ENCODE results near the gene OPN1SW. TPM values are rescaled to one million over a fixed set of nuclear protein-coding genes. Genes with fewer than 3 reads are reported as not detected.

The OPN1SW gene, protein sequence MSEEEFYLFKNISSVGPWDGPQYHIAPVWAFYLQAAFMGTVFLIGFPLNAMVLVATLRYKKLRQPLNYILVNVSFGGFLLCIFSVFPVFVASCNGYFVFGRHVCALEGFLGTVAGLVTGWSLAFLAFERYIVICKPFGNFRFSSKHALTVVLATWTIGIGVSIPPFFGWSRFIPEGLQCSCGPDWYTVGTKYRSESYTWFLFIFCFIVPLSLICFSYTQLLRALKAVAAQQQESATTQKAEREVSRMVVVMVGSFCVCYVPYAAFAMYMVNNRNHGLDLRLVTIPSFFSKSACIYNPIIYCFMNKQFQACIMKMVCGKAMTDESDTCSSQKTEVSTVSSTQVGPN
- not detected for total RNA-seq

DNA sequence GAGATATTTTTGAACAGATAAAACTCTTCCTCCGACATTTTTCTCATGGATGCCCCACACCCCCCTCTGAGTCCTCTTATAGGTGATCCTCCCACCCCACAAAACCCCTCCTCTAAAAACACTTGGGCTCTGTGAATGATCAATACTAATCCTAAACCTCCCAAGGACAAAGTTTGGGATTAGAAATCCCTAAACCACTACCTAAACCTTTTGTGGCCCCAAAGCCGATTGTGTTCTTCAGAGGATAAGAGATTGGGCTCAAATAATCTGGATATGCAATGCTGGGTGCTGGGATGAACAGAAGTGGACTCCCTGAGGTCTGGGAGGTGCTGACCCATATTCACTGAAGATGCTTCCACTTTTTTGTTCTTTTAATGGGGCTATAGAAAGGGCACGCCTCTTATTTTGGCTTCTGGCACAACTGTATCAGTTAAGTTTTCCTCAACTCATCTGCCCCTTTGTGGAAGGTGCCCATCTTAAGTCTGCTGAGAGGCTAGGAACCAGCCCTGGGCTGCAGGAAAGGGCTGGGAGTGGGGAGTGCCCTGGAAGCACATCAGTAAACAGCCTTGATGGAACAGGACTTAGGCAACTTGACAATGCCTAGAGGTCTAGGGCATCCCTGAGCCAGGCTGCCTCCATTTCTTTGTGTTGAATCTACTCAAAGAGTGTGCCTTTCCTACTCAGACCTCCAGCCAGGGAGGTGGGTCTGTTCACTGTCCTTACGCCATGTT, at the start of gene OPN1SW:
Gene OPN1SW, minus strand, starts transcription at position 51 of the 731 bp plus-strand sequence. Its CDS starts 13 bp downstream, at position 38.
- Histone ChIP-seq H3K4me3 (no peak within 1 kb of the TSS), H3K27me3 (no peaks in the 10 kb centered on the region), H3K36me3 (no peaks in the 10 kb centered on the region), H3K9ac (ENCODE audit: low read depth in 2 of 2, low read length in 2 of 2) (no peak within 1 kb of the TSS), H3K4me1 (no peaks in the 10 kb centered on the region), H3K27ac (no peak within 1 kb of the TSS), H3K9me3 (no peaks in the 10 kb centered on the region)
- TF ChIP-seq, protein P1, sequence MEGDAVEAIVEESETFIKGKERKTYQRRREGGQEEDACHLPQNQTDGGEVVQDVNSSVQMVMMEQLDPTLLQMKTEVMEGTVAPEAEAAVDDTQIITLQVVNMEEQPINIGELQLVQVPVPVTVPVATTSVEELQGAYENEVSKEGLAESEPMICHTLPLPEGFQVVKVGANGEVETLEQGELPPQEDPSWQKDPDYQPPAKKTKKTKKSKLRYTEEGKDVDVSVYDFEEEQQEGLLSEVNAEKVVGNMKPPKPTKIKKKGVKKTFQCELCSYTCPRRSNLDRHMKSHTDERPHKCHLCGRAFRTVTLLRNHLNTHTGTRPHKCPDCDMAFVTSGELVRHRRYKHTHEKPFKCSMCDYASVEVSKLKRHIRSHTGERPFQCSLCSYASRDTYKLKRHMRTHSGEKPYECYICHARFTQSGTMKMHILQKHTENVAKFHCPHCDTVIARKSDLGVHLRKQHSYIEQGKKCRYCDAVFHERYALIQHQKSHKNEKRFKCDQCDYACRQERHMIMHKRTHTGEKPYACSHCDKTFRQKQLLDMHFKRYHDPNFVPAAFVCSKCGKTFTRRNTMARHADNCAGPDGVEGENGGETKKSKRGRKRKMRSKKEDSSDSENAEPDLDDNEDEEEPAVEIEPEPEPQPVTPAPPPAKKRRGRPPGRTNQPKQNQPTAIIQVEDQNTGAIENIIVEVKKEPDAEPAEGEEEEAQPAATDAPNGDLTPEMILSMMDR (IDR thresholded peaks at IDR 0.05) = no peak
- no peak for DNase-seq
- intact Hi-C loops (cut with DNase I) = no loop called here

DNA sequence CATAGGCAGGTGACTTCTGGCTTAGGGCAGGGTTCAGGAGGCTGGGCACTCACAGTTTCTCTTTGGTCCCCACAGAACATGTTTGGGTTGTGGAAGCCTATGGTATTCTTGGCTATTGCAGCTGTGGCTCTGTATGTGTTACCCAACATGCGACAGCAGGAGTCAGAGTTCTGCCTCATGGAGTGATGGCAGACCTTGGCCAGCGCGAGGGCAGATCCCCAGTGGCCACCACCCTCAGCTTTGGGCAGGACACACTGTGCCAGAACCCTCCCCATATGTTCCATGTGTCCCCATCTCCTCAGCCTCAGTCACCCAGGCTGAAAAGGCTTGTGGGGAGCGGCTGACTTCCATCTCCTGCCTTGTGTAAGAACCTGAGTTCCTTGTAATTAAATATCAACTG, 46.1 kb upstream of the OPN1SW start:
- DNase-seq = no peak
- intact Hi-C loops (cut with DNase I) = no loop called here
- TF ChIP-seq, protein P1 (IDR thresholded peaks at IDR 0.05) = no peak
- peaks cover 5% of the 10 kb centered on the region for H3K27me3 ChIP-seq
- H3K4me3 ChIP-seq = no peak overlapping the region
- H3K9ac ChIP-seq (ENCODE audit: low read depth in 2 of 2, low read length in 2 of 2) = no peak overlapping the region
- no peaks in the 10 kb centered on the region for H3K9me3 ChIP-seq
- no peaks in the 10 kb centered on the region for H3K4me1 ChIP-seq
- H3K27ac ChIP-seq = no peak overlapping the region
- no peaks in the 10 kb centered on the region for H3K36me3 ChIP-seq

DNA sequence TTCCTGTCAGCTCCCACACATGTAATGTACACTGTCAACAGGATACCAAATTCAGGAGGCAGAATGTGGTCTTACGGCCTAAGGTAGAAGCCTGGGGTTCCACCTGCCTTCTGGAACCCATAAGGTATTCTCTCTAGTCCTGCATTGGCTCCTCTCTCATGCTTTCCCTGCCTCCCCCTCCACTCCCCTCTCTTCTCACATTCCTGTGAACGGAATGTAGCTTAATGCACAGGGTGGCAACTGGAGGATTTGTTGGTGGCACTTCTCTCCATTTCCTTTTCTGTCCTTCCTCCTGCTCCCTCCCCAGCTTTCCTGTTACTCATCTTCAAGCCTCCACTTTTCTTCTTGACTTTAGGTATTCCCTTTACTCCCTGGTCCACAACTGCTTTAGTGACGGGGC, 43.1 kb upstream of the OPN1SW start:
- intact Hi-C loops (cut with DNase I) = no loop called here
- H3K36me3 ChIP-seq = no peaks in the 10 kb centered on the region

DNA sequence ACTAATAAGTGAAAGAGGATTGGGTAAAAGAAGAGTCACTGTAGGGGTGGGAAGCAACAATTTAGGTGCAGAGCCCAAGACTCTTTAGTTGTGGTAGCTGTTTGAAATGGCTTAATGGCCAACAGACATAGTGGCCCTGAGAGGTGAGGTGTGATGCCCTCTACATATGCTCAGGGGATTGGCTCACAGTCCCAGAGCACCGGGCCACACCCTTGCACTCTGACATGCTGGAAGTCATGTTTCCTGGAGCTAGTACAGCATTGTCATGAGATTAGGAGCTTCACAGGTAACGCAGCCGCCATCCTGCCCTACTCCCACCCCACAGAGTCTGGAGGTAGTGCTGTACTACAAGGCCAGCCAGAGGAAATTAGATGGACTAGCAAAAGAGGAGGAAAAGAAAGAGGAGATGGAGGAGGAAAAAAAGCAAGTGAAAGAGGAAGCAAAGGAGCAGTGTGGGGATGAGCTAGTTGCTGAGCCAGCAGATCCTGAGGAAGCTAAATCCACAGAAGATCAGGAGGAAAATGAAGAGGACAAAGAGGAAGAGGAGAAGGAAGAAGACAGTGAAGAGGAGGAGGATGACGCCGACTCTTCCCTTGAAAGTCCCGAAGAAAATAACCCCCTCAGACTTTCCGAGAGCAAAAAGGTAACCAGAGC, 39.8 kb upstream of the OPN1SW start:
- no peak for DNase-seq

More for the DNA sequence above, 43.1 kb upstream of the OPN1SW start:
- peaks cover 5% of the 10 kb centered on the region for H3K27me3 ChIP-seq
- no peaks in the 10 kb centered on the region for H3K9me3 ChIP-seq
- no peak overlapping the region for H3K4me3 ChIP-seq
- DNase-seq = no peak
- no peak overlapping the region for H3K9ac ChIP-seq (ENCODE audit: low read depth in 2 of 2, low read length in 2 of 2)
- no peak overlapping the region for H3K27ac ChIP-seq
- no peaks in the 10 kb centered on the region for H3K4me1 ChIP-seq
- TF ChIP-seq, protein P1 (IDR thresholded peaks at IDR 0.05) = no peak

DNA sequence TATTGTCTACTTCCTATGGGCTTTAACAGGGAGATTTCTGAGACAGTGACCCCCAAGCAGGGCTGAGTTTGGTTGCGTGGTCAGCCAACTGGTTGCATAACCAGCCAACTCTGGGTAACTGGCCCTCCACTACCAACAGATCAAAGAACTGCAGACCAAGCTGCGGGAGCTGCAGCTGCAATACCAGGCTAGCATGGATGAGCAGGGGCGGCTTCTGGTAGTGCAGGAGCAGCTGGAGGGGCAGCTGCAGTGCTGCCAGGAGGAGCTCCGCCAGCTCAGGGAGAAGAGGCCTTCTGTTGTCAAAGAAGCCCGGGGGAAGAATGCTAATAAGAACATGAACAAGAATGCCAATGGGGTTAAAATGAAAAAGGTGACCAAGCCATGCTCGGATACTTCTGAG, 38.9 kb upstream of the OPN1SW start:
- no peaks in the 10 kb centered on the region for H3K4me1 ChIP-seq
- intact Hi-C loops (cut with DNase I) = no loop called here
- no peak overlapping the region for H3K27ac ChIP-seq
- no peak for DNase-seq
- H3K36me3 ChIP-seq = no peaks in the 10 kb centered on the region
- no peak overlapping the region for H3K4me3 ChIP-seq
- H3K9me3 ChIP-seq = no peaks in the 10 kb centered on the region
- no peak overlapping the region for H3K9ac ChIP-seq (ENCODE audit: low read depth in 2 of 2, low read length in 2 of 2)
- H3K27me3 ChIP-seq = no peaks in the 10 kb centered on the region
- TF ChIP-seq, protein P1 (IDR thresholded peaks at IDR 0.05) = no peak

More for the DNA sequence above, 39.8 kb upstream of the OPN1SW start:
- intact Hi-C loops (cut with DNase I) = no loop called here
- no peak overlapping the region for H3K27ac ChIP-seq
- H3K4me3 ChIP-seq = no peak overlapping the region
- H3K9ac ChIP-seq (ENCODE audit: low read depth in 2 of 2, low read length in 2 of 2) = no peak overlapping the region
- peaks cover 3% of the 10 kb centered on the region for H3K27me3 ChIP-seq
- H3K4me1 ChIP-seq = no peaks in the 10 kb centered on the region
- TF ChIP-seq, protein P1 (IDR thresholded peaks at IDR 0.05) = no peak
- no peaks in the 10 kb centered on the region for H3K36me3 ChIP-seq
- H3K9me3 ChIP-seq = no peaks in the 10 kb centered on the region

Measured in colonic mucosa (tissue), 4 donors.